ENCODE measurements around the gene C10orf67.
"Not testable (repeated sequence)": the region's sequence is repeated elsewhere in the genome, so short reads cannot be mapped to it uniquely, and the experiment has no call there.

C10orf67 gene

DNA sequence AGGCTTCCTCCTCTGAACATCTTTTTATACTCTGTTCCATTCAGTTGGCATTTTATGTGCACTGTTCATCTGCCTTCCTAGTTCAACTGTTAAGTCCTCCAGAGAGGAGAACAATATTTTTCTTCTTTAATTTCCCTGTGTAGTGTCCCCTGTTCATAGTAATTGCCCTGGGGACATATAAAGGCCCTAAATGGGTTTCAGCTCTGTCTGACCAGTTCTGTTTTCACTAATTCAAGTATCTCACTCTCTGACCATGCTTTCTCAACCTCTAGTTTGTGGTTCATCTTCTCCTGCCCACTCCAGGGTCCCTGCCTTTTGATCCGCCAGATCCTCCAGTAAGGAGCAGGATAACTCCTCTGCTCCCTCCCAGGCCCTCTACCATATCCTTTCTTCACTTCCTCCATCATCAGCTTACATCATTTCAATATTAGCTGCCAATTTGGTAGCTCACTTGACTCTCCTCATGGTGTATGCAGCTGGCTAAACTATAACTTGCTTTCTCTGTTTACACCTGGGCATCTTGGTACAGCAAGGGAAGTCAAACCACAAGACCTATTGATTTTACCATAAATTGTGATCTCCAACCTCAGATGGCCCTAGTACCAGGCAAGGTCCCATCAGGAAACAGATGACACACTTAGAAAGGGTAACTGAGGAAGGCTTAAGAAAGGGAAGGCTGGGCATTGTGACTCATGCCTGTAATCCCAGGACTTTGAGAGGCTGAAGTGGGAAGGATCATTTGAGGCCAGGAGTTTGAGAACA, 17.7 kb upstream of the C10orf67 start:
- DNase-seq: no peak

DNA sequence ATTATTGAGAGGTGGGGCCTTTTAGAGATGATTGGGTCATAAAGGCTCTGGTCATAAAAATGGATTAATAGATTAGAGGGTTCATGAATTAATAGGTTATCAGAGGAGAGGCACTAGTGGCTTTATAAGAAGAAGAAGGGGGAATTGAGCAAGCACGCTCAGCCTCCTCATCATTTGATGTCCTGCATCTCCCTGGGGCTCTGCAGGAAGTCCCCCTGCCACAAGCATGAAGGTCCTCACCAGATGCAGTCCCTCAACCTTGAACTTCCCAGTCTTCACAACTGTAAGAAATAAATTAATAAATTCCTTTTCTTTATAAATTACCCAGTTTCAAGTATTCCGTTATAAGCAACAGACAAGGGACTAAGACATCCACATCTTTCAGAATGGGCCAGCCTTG, 17.1 kb upstream of the C10orf67 start:
- DNase-seq: no peak

DNA sequence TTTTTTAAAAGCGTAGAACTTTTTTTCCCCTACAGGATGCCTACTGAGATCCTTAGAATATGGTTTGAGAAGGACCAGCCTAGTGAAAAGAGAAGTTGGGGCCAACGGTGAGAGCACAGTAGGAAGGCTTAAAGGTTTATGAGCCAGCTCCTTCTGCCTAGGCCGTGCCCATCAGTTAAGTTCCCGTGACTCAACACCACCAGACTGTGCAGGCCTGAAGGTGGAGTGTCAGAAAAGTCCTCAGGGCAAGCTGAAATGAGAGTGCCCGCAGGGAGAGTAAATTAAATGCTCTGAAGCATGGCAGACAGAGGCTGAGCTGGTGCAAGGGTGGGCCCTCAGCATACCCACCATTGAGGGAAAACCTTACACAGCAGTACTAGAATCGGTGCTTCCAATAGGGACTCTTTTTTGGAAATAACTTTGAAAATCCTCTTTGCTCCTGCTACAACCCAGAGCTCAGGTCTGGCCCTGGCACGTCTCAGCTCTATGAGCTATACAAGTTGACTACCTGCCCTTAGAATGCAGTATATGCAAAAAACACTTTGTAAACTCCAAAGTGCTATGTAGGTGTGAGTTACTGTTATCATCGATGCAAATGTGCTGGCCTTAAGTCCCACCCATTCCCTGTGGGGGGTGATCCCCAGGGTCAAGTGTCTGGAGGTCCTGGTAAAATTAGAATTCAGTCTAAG, 15.2 kb upstream of the C10orf67 start:
- DNase-seq: peak; percentile 1

DNA sequence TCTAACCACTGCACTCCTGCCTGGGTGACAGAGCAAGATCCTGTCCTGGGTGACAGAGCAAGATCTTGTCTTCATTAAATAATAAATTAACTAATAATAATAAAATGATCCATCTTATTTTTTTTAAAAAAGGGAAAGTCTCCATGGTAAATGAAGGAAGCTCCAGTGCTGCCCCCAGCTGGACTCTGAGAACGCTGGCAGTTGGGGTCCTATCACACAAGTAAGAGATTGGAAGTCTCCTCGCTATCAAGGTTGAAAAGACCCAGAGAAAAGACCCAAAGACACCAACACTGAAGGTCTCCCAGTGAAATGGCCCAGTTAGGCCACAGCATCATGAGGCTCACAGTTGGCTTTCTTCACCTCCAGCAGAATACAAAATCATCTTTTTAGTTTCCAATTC, 13.8 kb upstream of the C10orf67 start:
- no peak for DNase-seq

DNA sequence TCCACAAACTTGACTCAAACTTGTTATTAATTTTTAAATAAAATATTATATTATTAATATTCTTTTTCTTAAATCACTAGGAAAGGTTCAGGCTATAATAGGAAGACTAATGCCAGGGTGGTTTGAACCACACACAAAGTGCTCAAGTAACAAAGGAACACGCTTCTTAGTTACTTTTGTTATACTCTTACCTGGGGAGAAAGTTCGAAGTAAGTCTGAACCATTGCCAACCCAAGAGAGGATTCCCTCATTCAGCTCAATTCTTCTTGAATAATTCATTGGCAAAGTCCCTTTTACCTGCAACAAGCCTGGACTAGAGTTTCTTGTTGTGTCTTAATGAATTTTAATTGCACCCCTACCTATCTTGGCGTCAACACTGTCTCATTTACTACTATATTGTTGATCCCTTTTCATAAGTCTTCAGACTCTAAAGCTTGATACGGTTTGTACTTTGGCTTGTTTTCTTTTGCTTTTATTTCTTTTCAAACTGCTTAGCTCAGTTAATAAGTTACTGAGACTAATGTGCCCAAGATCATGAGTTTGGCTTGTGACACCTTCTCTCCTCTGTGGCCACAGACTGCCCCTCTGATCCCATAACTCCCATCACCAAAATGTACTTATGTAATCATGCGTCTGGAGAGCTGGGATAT, 10.2 kb upstream of the C10orf67 start:
- no peak for DNase-seq

DNA sequence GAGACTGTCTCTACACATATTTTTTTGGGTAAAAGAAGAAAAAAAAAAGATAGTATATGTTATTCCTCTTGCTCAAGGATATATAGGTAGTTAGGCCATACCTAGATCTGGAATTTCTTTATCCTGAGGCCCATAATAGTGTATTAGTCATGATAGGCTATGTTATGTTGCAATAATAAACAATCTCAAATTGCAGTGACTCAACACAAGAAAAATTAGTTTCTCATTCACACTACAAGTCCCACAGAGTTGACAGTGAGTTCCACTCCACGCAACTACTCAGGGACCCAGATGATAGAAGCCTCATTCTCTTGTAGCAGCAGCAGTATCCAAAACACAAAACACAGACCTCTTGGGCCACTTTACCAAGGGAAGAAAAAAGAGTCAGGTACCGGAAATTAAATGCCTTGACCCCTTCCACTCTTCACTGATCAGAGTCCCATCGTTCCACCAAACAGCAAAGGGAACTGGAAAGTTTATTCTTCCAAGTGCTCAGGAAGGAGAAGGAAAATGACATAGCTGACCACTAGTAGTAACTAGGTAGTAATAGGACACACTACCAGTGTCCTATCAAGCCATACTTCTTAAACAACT, 7.4 kb upstream of the C10orf67 start:
- no peak for DNase-seq

DNA sequence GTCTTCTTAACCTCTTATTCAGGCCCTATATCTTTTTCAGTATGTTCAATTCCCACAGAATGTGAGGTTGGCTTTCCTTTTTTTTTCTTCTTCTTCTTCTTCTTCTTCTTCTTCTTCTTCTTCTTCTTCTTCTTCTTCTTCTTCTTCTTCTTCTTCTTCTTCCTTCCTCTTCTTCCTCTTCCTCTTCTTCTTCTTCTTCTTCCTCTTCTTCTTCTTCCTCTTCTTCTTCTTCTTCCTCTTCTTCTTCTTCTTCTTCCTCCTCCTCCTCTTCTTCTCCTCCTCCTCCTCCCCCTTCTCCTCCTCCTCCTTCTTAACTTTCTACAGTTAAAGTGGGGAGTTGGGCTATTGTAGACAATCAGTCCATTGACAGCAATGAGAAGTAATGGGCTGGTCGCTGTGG, 6.1 kb upstream of the C10orf67 start:
- DNase-seq: not testable (repeated sequence)

DNA sequence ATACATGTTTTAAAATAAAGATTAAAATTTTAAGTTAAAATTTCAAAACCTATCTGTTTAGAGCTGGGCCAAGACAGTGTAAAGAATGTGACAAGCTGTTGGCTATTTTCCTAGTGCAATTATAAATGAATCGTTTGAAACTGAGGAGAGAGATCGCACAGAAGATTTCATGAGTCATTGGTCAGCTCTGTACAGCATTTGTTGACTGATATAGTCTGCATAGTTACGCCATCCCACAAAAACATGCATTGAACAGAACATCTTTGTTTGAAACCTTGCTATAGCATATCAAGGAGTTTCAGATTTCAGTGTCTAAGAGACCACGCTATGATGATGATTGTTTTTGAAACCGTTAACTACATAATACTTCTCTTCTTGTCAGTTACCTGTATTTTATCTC, 1.3 kb upstream of the C10orf67 start:
- peak; percentile 35 for DNase-seq

DNA sequence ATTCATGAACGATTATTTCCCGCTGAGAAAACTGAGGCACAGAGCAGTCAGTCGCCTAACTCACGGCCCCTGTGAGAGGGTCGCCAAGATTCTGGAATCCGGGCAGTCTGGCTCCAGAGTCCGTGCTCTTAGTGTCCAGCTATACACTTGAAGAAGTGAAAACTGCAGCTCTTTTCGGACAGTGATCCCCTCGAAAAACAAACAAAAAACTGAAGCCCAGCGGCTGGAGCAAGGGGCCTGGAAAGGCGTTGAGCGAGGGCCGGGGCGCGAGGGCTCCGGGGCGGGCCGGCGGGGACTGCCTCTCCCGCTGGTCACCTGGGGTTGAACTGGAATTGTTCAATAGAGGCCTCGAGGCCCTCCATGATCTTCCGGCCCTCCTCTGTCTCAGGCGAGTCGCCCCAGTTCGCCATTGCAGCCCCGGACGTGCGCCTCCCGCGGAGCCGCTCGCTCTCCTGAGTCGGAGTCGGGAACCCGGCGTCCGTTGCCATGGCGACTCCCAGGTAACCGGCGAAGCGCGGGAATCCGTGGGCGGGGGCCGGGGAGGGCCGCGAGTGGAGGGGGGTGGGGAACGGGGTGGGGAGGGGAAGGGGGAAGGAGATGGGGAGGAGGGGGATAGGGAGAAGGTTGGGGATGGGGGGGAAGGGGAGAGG, 881 bp downstream of the C10orf67 start:
- DNase-seq: no peak

DNA sequence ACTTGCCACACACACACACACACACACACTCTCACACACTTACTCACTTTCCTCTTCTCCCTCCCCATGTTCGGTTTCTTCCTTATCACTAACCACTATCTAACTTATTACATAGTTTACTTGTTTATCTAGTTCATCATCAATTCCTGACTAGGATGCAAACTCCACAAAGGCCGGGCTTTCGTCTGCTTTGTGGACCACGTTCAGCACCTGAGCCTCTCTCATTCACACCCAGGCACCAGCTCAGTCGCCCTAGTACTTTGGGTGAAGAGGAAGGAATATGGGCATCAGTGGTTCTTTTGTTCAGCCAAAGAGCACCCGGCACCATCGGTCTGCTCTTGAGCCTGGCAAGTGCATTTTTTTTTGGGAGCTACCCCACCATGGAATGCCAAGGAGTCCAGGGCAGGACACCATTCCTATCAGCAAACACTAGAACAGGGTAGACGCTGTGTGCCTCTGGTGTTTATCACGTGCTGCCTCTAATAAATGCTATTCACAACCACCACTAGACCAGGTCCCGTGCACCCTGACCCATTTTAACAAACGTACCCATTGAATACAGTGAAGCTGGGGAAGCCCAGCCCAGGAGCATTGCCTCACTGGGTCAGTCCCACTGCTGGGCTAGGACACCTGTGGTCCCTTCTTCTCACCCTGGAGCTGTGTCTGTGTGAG, 2.2 kb downstream of the C10orf67 start:
- no peak for DNase-seq

DNA sequence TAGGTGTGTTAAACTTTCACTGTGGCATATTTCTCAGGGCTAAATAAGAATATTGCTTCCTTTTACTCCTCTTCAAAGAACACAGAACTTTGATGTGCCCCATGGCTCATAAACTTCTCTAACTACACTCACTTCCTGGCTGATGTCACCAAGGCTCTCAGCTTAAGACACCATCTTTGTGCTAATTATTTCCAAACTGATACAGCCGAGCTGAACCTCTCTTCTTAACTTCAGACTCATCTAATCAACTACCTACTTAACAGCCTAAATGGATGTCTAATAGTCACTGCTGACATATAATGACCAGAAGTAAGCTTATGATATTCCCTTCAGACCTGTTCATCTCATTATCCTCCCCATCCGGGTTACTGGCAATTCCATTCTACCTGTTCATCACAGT, 3.6 kb downstream of the C10orf67 start:
- no peak for DNase-seq

DNA sequence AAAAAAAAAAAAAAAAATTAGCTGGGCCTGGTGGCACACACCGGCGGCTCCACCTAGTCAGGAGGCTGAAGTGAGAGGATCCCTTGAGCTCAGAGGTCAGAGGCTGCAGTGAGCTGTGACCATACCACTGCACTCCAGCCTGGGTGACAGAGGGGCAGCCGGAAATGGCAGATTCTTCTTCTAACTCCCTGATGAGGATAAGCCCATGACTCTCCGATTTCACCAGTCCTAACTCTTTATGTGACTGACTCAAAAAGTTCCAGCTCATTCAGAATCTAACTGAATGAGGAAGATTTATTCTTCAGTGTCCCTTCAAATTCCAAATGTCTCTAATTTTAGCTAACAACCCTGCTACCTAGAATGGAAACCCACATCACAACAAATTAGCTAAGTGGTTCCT, 4.2 kb downstream of the C10orf67 start:
- no peak for DNase-seq

DNA sequence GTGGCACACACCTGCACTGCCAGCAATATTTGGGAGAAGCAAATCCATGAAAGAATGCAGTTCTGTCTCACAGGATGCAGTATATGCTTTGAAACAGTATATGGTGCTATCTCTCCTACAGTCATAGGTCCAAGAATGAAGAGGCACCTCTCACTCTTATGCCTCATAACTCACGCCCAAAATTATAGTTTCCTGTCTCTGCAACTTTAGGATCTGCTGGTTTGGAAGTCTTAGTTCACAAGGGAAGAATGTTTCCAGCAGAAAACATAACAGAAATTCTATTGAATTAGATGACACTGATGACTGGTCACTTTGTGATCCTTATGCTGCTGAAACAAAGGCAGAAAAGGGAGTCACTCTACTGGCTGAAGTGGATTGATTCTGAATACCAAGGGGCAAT, 5.7 kb downstream of the C10orf67 start:
- DNase-seq: no peak

DNA sequence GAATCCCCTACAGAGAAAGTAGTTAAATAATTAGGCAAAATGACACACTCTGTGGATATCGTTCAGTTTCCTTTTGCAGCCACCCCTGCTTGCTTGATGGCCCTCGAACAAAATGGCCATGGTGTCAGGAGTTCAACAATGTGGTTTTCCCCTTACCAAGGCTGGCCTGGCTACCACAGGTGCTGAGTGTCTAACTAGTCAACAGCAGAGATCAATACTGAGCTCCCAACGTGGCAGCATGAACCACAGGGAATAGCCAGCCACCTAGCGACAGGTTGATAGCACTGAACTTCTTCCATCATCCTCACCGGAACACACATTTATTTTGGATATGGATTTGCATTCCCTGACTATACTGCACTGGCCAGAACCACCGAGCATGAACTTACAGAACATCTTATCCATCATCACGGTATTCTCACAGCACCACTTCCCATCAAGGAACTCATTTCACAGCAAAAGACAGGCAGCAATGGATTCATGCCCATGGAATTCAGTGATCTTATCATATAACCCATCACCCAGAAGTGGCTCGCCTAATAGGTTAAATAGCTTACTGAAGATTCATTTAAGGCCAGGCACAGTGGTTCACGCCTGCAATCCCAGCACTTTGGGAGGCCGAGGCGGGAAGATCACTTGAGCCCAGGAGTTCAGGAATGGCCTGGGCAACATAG, 6.3 kb downstream of the C10orf67 start:
- DNase-seq: no peak

DNA sequence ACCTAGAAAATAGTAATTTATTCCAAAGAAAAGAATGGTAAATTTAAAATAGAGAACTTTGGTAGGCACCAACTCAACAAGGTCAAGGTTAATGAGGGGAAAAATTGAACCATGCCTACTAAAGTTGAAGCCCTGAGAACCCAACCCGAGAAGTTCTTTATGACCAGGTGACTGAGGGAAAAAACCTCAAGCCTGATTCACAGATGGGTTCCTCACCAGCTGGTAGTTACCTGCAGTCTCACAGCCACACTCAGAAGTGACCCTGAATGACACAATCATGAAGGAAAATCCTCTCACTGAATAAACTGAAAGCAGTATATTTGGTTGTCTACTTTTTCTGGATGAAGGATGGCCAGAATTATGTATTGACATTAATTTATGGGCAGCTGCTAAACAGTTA, 7.0 kb downstream of the C10orf67 start:
- DNase-seq: no peak

DNA sequence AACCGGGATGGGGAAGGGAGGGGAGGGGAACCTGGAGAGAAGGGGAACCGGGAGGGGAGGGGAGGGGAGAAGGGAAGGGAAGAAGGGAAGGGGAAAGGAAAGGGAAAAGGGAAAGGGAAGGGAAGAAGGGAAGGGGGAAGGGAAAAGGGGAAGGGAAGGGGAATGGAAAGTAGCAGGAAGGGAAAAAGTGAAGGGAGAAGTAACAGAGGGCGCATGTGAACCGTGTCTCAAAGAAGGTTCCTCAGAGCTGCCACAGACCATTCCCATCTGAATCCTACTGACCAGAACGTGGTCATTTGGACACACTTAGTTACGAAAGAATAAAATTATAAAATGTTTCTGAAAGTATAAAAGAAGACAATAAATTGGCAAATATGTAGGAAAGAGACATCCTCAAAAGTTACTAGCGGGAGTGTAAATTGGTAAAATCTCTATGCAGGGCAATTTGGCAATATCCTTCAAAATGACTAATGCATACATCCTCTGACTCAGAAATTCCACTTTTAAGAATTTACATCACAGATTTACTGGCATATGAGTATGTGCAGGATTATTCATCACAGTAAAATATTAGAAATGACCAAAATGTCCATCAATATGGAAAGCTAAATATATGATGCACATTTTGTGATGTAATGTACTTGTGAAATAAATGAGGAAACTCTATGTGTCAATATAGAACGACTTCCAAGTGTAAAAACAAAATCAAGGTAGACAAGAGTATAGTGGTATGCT, 12.9 kb downstream of the C10orf67 start:
- peak; percentile 63 for DNase-seq

DNA sequence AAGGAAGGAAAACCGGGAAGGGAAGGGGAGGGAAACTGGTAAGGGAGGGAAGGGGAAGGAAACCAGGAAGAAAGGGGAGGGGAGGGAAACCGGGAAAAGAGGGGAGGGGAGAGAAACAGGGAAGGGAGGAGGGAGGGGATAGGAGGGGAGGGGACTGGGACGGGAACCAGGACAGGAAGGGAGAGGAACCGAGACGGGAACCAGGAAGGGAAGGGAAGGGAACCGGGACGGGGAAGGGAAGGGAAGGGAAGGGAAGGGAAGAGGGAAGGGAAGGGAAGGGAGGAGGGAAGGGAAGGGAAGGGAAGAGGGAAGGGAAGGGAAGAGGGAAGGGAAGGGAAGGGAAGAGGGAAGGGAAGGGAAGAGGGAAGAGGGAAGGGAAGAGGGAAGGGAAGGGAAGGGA, 13.6 kb downstream of the C10orf67 start:
- no peak for DNase-seq

DNA sequence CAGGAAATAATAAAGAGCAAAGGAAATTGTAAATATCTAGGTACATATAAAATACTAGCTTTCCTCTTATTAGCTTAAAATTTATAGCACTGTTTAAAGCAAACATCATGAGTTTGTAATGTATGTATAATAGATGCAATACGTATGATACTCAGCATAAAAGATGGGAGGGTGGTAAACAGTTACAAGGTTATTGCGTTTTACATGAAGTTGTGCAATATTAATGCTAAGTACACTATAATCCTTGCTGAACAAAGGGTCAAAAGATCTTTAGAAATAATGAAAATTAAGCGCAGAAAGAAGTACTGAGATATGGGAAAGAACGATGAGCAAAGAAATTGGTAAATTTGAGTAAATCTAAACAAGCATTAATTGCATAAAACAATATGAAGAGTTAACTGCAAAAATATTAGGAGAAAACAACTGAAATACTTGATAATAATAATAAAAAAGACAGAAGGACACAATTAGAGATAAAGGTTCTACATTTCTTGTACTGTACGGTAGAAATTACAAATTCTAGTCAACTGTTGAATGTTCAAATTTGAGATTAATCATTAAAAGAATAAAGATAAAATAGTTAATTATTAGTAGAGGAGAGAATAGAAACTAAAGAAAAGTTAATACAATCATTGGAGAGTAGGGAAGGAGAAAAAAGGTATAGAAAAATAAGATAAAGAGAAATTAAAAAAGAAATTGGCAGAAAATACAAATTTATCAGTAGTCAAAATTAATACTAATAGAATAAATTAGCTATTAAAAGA, 17.9 kb downstream of the C10orf67 start:
- no peak for DNase-seq

DNA sequence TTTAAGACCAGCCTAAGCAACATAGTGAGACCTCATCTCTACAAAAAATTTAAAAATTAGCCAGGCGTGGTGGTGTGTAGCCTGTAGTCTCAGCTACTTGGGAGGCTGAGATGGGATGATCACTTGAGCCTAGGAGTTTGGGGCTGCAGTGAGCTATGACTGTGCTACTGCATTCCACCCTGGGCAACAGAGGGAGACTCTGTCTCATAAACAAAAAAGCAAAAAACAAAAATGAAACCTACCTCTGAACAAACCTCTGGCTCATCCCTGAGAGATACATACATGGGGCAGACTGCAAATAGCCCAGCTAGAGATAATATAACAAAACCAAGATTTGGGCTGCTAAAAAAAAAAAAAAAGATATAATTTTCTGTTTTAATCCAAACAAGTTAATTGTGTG, 19.5 kb downstream of the C10orf67 start:
- DNase-seq: no peak

DNA sequence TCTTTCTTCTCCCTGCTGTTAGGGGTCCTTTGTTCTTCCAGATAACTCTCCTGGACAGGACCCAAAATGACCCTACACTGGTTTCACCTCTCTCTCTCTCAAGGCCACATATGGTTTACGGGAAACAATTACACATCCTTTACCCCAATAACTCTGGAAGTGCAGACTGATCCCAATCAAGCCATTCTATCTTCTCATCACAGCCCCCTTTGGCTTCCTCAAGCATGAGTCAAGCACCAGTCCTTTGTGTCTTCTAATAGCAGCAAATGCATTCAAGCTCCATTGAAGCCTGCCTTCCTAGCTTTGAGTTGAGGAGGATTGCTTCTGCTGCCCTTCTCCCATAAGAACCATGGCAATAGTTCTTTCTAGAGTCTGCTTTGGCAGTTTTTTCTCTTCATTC, 20.2 kb downstream of the C10orf67 start:
- no peak for DNase-seq

DNA sequence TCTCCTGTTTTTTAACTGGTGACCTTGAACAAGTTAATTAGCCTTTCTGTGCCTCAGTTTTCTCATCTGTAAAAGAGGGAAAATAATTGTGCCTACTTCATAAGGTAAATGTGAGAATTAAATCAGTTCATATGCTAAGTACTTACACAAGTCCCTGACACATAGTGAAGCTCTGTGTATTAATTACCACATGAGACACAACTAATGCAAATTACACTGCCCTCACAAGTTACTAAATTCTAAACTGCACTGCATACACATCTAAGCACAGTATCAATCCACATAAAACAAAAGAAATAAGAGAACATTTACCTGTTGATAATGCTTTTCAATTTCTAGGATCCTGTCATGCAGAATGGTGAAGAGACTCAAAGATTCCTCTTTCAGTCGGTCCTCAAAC, 22.5 kb downstream of the C10orf67 start:
- no peak for DNase-seq

Measured in MV-4-11 (cell line).